HCT116 (cell line): Measurements from ENCODE around the gene NPEPL1. TPM values are rescaled to one million over a fixed set of nuclear protein-coding genes. Genes with fewer than 3 reads are reported as not detected.

Experiments used
- ATAC-seq: fragments of 200-7000 bp; cut with Tn5 transposase; 2 replicates; pipeline ENCODE4 v1.9.1; 2020; ENCODE audit warnings: mild to moderate bottlenecking, moderate library complexity
- BruUV-seq: library from RNA; stranded (reverse); fragments of 400-500 nt; replicated peaks from 2 replicates; lab custom pipeline; 2021; lab: Mats Ljungman, UMichigan
- CTCF ChIA-PET: fragments of 300-600 bp; sonication (Branson Sonifier 250); formaldehyde crosslinking; loops from one replicate; lab custom pipeline; 2021; ENCODE audit warnings: antibody characterized with exemption; lab: Charles Lee
- POLR2A ChIA-PET: fragments of 300-600, 350-600 bp; sonication (Branson Sonifier 250); formaldehyde crosslinking; loops from one replicate; lab custom pipeline; 2021; ENCODE audit warnings: antibody characterized with exemption; lab: Charles Lee
- RAD21 ChIA-PET, 2 experiments: fragments of 300-600 bp; sonication (Branson Sonifier 250); formaldehyde crosslinking; loops; one replicate each; lab custom pipeline; 2023; ENCODE audit warnings: low total read pairs in 2 of 2; ENCODE audit not compliant: uncharacterized antibody in 2 of 2, unreplicated experiment in 2 of 2, low non-redundant PET in 1 of 2; lab: Charles Lee
- DNase-seq: peaks from one replicate; pipeline ENCODE4 v3.0.0-alpha.2; 2010; ENCODE audit warnings: low read depth, low spot score
- H2AFZ ChIP-seq: fragments of 200-600 bp; shearing (Covaris generic), sonication (generic); 2 replicates; pipeline ENCODE4 v1.6.1; 2017; ENCODE audit warnings: low read depth, mixed run types, mixed read lengths, antibody characterized with exemption, low read length; ENCODE audit not compliant: poor library complexity, severe bottlenecking
- H3K27ac ChIP-seq: 2 replicates; pipeline ENCODE4 v1.5.1; 2012; ENCODE audit warnings: low read depth, low read length
- H3K27me3 ChIP-seq: fragments of 200-600 bp; sonication (generic); 2 replicates; pipeline ENCODE4 v1.6.1; 2016; ENCODE audit warnings: mixed run types, low read length, mixed read lengths; ENCODE audit not compliant: insufficient read depth
- H3K36me3 ChIP-seq, 2 experiments: fragments of 200-500 bp in 1 of 2; fragments of 200-600 bp in 1 of 2; sonication (Bioruptor generic) in 1 of 2; sonication (generic) in 1 of 2; 2 replicates each; pipeline versions ENCODE4 v1.5.1 to v1.6.1; 2014 to 2016; ENCODE audit warnings: low read length in 2 of 2, inconsistent platforms in 1 of 2, mixed read lengths in 1 of 2, mixed run types in 1 of 2; ENCODE audit not compliant: insufficient read depth in 2 of 2, control insufficient read depth in 1 of 2
- H3K4me1 ChIP-seq, 2 experiments: fragments of 200-600 bp in 1 of 2; sonication (generic) in 1 of 2; 2 replicates each; pipeline versions ENCODE4 v1.5.1 to v1.6.1; 2012 to 2017; ENCODE audit warnings: low read length in 2 of 2, inconsistent platforms in 1 of 2, mild to moderate bottlenecking in 1 of 2, mixed read lengths in 1 of 2, mixed run types in 1 of 2, moderate library complexity in 1 of 2; ENCODE audit not compliant: insufficient read depth in 2 of 2, control insufficient read depth in 1 of 2
- H3K4me2 ChIP-seq: fragments of 200-600 bp; sonication (generic); 2 replicates; pipeline ENCODE4 v1.6.1; 2017; ENCODE audit warnings: mixed run types, low read length, mixed read lengths
- H3K4me3 ChIP-seq, 2 experiments: fragments of 200-600 bp in 1 of 2; sonication (generic) in 1 of 2; replicated peaks in 1 of 2; 2 replicates each; pipeline ENCODE4 v1.5.1; 2011 to 2016; ENCODE audit warnings: low read length in 2 of 2, control low read depth in 1 of 2, low read depth in 1 of 2, mild to moderate bottlenecking in 1 of 2, mixed read lengths in 1 of 2, mixed run types in 1 of 2
- H3K79me2 ChIP-seq: fragments of 200-600 bp; sonication (generic); 2 replicates; pipeline ENCODE4 v1.6.1; 2017; ENCODE audit warnings: mild to moderate bottlenecking, mixed run types, low read length, moderate library complexity, mixed read lengths; ENCODE audit not compliant: insufficient read depth
- H3K9ac ChIP-seq: fragments of 200-600 bp; sonication (generic); 2 replicates; pipeline ENCODE4 v1.6.1; 2016; ENCODE audit warnings: low read length, mixed read lengths
- H3K9me2 ChIP-seq: fragments of 200-600 bp; sonication (generic), shearing (Covaris generic); 2 replicates; pipeline ENCODE4 v1.6.1; 2017; ENCODE audit warnings: mixed run types, mild to moderate bottlenecking, moderate library complexity; ENCODE audit not compliant: insufficient read depth
- H3K9me3 ChIP-seq, 2 experiments: fragments of 200-500 bp in 1 of 2; fragments of 200-600 bp in 1 of 2; sonication (Bioruptor generic) in 1 of 2; sonication (generic) in 1 of 2; 2 replicates each; pipeline ENCODE4 v1.6.1; 2014 to 2017; ENCODE audit warnings: low read length in 2 of 2, mixed read lengths in 2 of 2, inconsistent platforms in 1 of 2, low read depth in 1 of 2, mild to moderate bottlenecking in 1 of 2, mixed run types in 1 of 2, moderate library complexity in 1 of 2; ENCODE audit not compliant: control insufficient read depth in 1 of 2, insufficient read depth in 1 of 2
- H4K20me1 ChIP-seq: fragments of 200-600 bp; sonication (generic), shearing (Covaris generic); 2 replicates; pipeline ENCODE4 v1.6.1; 2017; ENCODE audit warnings: mixed run types, mild to moderate bottlenecking, moderate library complexity; ENCODE audit not compliant: insufficient read depth
- ATF3 ChIP-seq: IDR thresholded peaks from 2 replicates; pipeline ENCODE4 v1.6.1; 2012
- CBX3 ChIP-seq: IDR thresholded peaks from 2 replicates; pipeline ENCODE4 v1.6.1; 2012; ENCODE audit warnings: low read depth
- CEBPB ChIP-seq: IDR thresholded peaks from 2 replicates; pipeline ENCODE4 v1.6.1; 2012; ENCODE audit warnings: low read depth
- CTCF ChIP-seq, 3 experiments: fragments of 200-600 bp in 1 of 3; sonication (generic) in 1 of 3; IDR thresholded peaks in 2 of 3; conservative IDR thresholded peaks in 1 of 3; 2 replicates each; pipeline ENCODE4 v1.5.1; 2012 to 2017; ENCODE audit warnings: low read depth in 2 of 3, low read length in 2 of 3, antibody characterized with exemption in 1 of 3, borderline replicate concordance in 1 of 3, control low read depth in 1 of 3, mild to moderate bottlenecking in 1 of 3, mixed read lengths in 1 of 3, mixed run types in 1 of 3, moderate library complexity in 1 of 3; ENCODE audit not compliant: insufficient read depth in 1 of 3
- ELF1 ChIP-seq: IDR thresholded peaks from 2 replicates; pipeline ENCODE4 v1.6.1; 2012; ENCODE audit warnings: low read depth, borderline replicate concordance
- EZH2 ChIP-seq: fragments of 200-600 bp; sonication (generic); IDR thresholded peaks from 2 replicates; pipeline ENCODE4 v1.6.1; 2017; ENCODE audit warnings: antibody characterized with exemption, mixed run types
- EZH2phosphoT487 ChIP-seq: fragments of 200-600 bp; IDR thresholded peaks from 2 replicates; pipeline ENCODE4 v1.6.1; 2018; ENCODE audit warnings: antibody characterized with exemption, borderline replicate concordance
- FOSL1 ChIP-seq: IDR thresholded peaks from 2 replicates; pipeline ENCODE4 v1.6.1; 2012; ENCODE audit warnings: low read depth
- RAD21 ChIP-seq: IDR thresholded peaks from 2 replicates; pipeline ENCODE4 v1.6.1; 2012; ENCODE audit warnings: low read depth, mild to moderate bottlenecking
- REST ChIP-seq: IDR thresholded peaks from 2 replicates; pipeline ENCODE4 v1.6.1; 2012; ENCODE audit warnings: low read depth
- SIN3A ChIP-seq: IDR thresholded peaks from 2 replicates; pipeline ENCODE4 v1.6.1; 2012; ENCODE audit warnings: low read depth
- SRF ChIP-seq: IDR thresholded peaks from 2 replicates; pipeline ENCODE4 v1.6.1; 2012; ENCODE audit warnings: low read depth
- TCF7L2 ChIP-seq: IDR thresholded peaks from 2 replicates; pipeline ENCODE4 v1.7.0; 2011; ENCODE audit warnings: borderline replicate concordance, inconsistent platforms; ENCODE audit not compliant: insufficient read depth, insufficient read length; ENCODE audit errors: extremely low read depth
- YY1 ChIP-seq: IDR thresholded peaks from 2 replicates; pipeline ENCODE4 v1.6.1; 2011; ENCODE audit warnings: low read length, low read depth, moderate library complexity, mild to moderate bottlenecking; ENCODE audit not compliant: insufficient replicate concordance; ENCODE audit errors: extremely low read depth
- ZFX ChIP-seq: fragments of 450-650 bp; IDR thresholded peaks from 2 replicates; pipeline ENCODE4 v1.6.1; 2017
- ZNF274 ChIP-seq: fragments of 200-500 bp; sonication (Bioruptor generic); IDR thresholded peaks from 2 replicates; pipeline ENCODE4 v1.6.1; 2014; ENCODE audit warnings: mild to moderate bottlenecking, low read depth, low read length, inconsistent platforms
- intact Hi-C: fragments of 100-400 bp; cut with micrococcal nuclease; formaldehyde crosslinking; loops from 2 replicates; pipeline ENCODE4 v1.10.0; 2022
- total RNA-seq: library from RNA; stranded (reverse); gene quantifications from one replicate; pipeline ENCODE4 v1.2.1, GENCODE V29; 2021; ENCODE audit not compliant: unreplicated experiment

Gene NPEPL1
- total RNA-seq, 1 experiment from 2014 or later = 16.6 TPM

GRCh38 chr20:58709013-58709702 lies 16.6 kb downstream of the NPEPL1 start:
- Histone ChIP-seq H3K4me1 (no peaks in the 10 kb centered on the region), H3K4me2 (no peak overlapping the region), H2AFZ (no peak overlapping the region), H3K9me3 (no peaks in the 10 kb centered on the region), H3K27ac (no peak overlapping the region), H3K27me3 (no peaks in the 10 kb centered on the region), H3K9ac (no peak overlapping the region), H4K20me1 (no peaks in the 10 kb centered on the region), H3K36me3 (no peaks in the 10 kb centered on the region), H3K4me3 (no peak overlapping the region)
- no TSS peak for BruUV-seq
- intact Hi-C loops = no loop called here
- ChIA-PET POLR2A (no interaction called here), RAD21 (no interaction called here)
- DNase-seq (no peak), ATAC-seq (no peak)
- TF ChIP-seq EZH2phosphoT487 = no peak
- no peak for TF ChIP-seq FOSL1
- no peak for TF ChIP-seq SRF
- TF ChIP-seq ATF3 = no peak
- TF ChIP-seq EZH2 = no peak
- TF ChIP-seq TCF7L2 = no peak
- TF ChIP-seq SIN3A = no peak
- TF ChIP-seq ZNF274 = no peak
- TF ChIP-seq YY1 = no peak
- no peak for TF ChIP-seq ELF1
- no peak for TF ChIP-seq CEBPB
- no peak for TF ChIP-seq ZFX
- TF ChIP-seq RAD21 = no peak
- no peak for TF ChIP-seq CBX3
- TF ChIP-seq REST = no peak
- no peak for TF ChIP-seq CTCF (IDR thresholded peaks at IDR 0.05 in 2 of 3, conservative IDR thresholded peaks at IDR 0.05 in 1 of 3; ENCODE audit: borderline replicate concordance in 1 of 3, insufficient read depth in 1 of 3, low read depth in 2 of 3, low read length in 2 of 3)
- TF ChIP-seq, all 23 proteins: peak for 0
- no peaks in the 10 kb centered on the region for H3K9me2 ChIP-seq
- CTCF ChIA-PET = no interaction called here
- H3K79me2 ChIP-seq = no peaks in the 10 kb centered on the region
